Calu3 (cell line): ENCODE data around the gene FCER2. TPM values are rescaled to one million over a fixed set of nuclear protein-coding genes. Genes with fewer than 3 reads are reported as not detected.

ENCODE experiments used
- BruUV-seq: library from RNA; stranded (reverse); fragments of 400-500 nt; replicated peaks from 2 replicates; lab custom pipeline; 2021; lab: Mats Ljungman, UMichigan
- CTCF ChIA-PET: fragments of 300-600 bp; sonication (Branson Sonifier 250); formaldehyde crosslinking; loops from one replicate; lab custom pipeline; 2022; ENCODE audit warnings: antibody characterized with exemption; lab: Charles Lee
- DNase-seq: peaks from one replicate; pipeline ENCODE4 v3.0.0; 2022
- H3K27ac Mint-ChIP-seq: one replicate; pipeline ENCODE4 v1.8.0; 2022; ENCODE audit warnings: mixed read lengths; ENCODE audit not compliant: unreplicated experiment
- H3K27me3 Mint-ChIP-seq: one replicate; pipeline ENCODE4 v1.8.0; 2022; ENCODE audit warnings: mixed read lengths; ENCODE audit not compliant: unreplicated experiment
- H3K36me3 Mint-ChIP-seq: one replicate; pipeline ENCODE4 v1.8.0; 2022; ENCODE audit warnings: mild to moderate bottlenecking, moderate library complexity, mixed read lengths; ENCODE audit not compliant: insufficient read depth, unreplicated experiment
- H3K4me1 Mint-ChIP-seq: one replicate; pipeline ENCODE4 v1.8.0; 2022; ENCODE audit warnings: mild to moderate bottlenecking, low read depth, mixed read lengths; ENCODE audit not compliant: unreplicated experiment
- H3K4me3 Mint-ChIP-seq: one replicate; pipeline ENCODE4 v1.8.0; 2022; ENCODE audit warnings: mild to moderate bottlenecking, low read depth, moderate library complexity, mixed read lengths; ENCODE audit not compliant: unreplicated experiment
- H3K9me3 Mint-ChIP-seq: one replicate; pipeline ENCODE4 v1.8.0; 2022; ENCODE audit warnings: low read depth, mixed read lengths; ENCODE audit not compliant: unreplicated experiment
- CTCF ChIP-seq: fragments of 200-600 bp; IDR thresholded peaks from one replicate; pipeline ENCODE4 v1.8.0; 2022; ENCODE audit warnings: antibody characterized with exemption; ENCODE audit not compliant: unreplicated experiment
- intact Hi-C: fragments of 100-400 bp; cut with micrococcal nuclease; formaldehyde crosslinking; loops from one replicate; pipeline ENCODE4 v1.10.0; 2022; ENCODE audit not compliant: unreplicated experiment
- total RNA-seq: library from RNA; stranded (reverse); gene quantifications from 2 replicates; pipeline ENCODE4 v1.2.3, GENCODE V29; 2022

FCER2 gene
- total RNA-seq, 1 experiment from 2014 or later = not detected

GRCh38 chr19:7699417-7700401, 2.2 kb downstream of the FCER2 start:
- H3K4me1 Mint-ChIP-seq = no peaks in the 10 kb centered on the region
- intact Hi-C loops = no loop called here
- peaks cover 71% of the 10 kb centered on the region for H3K27me3 Mint-ChIP-seq
- no peaks in the 10 kb centered on the region for H3K36me3 Mint-ChIP-seq
- H3K4me3 Mint-ChIP-seq = no peak overlapping the region
- H3K27ac Mint-ChIP-seq = no peak overlapping the region
- no TSS peak for BruUV-seq
- CTCF ChIA-PET = no interaction called here
- no peak for TF ChIP-seq CTCF
- DNase-seq = no peak
- H3K9me3 Mint-ChIP-seq = no peaks in the 10 kb centered on the region

GRCh38 chr19:7699003-7699402, 2.9 kb downstream of the FCER2 start:
- no peaks in the 10 kb centered on the region for H3K36me3 Mint-ChIP-seq
- no peaks in the 10 kb centered on the region for H3K9me3 Mint-ChIP-seq
- H3K27me3 Mint-ChIP-seq = peaks cover 66% of the 10 kb centered on the region
- no TSS peak for BruUV-seq
- H3K4me3 Mint-ChIP-seq = no peak overlapping the region
- no peak for TF ChIP-seq CTCF
- no peaks in the 10 kb centered on the region for H3K4me1 Mint-ChIP-seq
- DNase-seq = no peak
- intact Hi-C loops = no loop called here
- no peak overlapping the region for H3K27ac Mint-ChIP-seq
- CTCF ChIA-PET = no interaction called here

- Mint-ChIP-seq H3K4me3 (no peak overlapping the region), H3K27me3 (peaks cover 62% of the 10 kb centered on the region), H3K4me1 (no peaks in the 10 kb centered on the region), H3K36me3 (no peaks in the 10 kb centered on the region), H3K27ac (no peak overlapping the region), H3K9me3 (no peaks in the 10 kb centered on the region)
- intact Hi-C loops = no loop called here
- BruUV-seq = no TSS peak
- no peak for TF ChIP-seq CTCF
- CTCF ChIA-PET = no interaction called here
- no peak for DNase-seq
These were observed 3.3 kb downstream of the FCER2 start for GRCh38 chr19:7698583-7698982.

DNA sequence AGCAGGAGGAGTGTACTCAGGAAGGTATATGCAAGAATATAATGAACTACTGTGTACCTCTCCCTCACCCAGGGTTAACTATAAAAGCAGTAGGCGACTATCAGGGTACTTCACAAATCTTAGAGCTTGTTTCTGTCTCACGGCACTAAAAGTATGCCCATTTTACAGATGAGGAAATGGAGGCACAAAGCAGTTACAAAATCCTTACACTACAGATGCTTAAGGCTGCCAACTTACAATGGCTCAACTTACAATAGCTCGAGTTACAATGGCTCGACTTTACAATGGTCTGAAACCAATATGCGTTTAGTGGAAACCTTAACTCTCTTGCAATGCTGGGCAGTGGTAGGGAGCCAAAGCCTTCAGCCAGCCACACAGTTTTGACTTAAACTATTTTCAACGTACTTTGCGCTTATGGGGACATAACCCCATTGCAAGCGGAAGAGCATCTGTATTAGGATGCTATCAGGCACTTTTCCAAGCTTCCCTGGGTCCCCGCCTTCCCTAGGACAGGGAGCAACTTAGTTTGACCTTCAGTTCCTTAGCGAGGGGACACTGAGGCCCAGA, 4.1 kb downstream of the FCER2 start:
- Mint-ChIP-seq H3K4me1 (no peaks in the 10 kb centered on the region), H3K4me3 (no peak overlapping the region), H3K27me3 (peaks cover 54% of the 10 kb centered on the region), H3K9me3 (no peaks in the 10 kb centered on the region), H3K27ac (no peak overlapping the region), H3K36me3 (no peaks in the 10 kb centered on the region)
- TF ChIP-seq CTCF = no peak
- no peak for DNase-seq
- no TSS peak for BruUV-seq
- intact Hi-C loops = no loop called here
- CTCF ChIA-PET = interaction anchor here (0.5 kb wide), 1 partner anchor 487 kb away, joined by 3 read pairs; no protein-coding TSS in a partner anchor
